HepG2 (cell line): Measurements from ENCODE around the gene CTNND1. TPM values are rescaled to one million over a fixed set of nuclear protein-coding genes. Genes with fewer than 3 reads are reported as not detected.
A peak's percentile ranks its signal among the peaks of the same experiment; 100 is the strongest.

Source experiments
- EHMT2 ChIP-seq: fragments of 200-600 bp; sonication (generic); IDR thresholded peaks from 2 replicates; pipeline ENCODE4 v1.7.0; 2017; ENCODE audit warnings: antibody characterized with exemption, low read depth, low read length, borderline replicate concordance
- JUN ChIP-seq: sonication (generic); formaldehyde crosslinking; IDR thresholded peaks from 2 replicates; pipeline ENCODE4 v1.4.0; 2020; ENCODE audit warnings: mild to moderate bottlenecking, missing genetic modification reagents
- KDM5B ChIP-seq: sonication (generic); formaldehyde crosslinking; IDR thresholded peaks from 2 replicates; pipeline ENCODE4 v1.4.0; 2020; ENCODE audit warnings: missing genetic modification reagents, mild to moderate bottlenecking, borderline replicate concordance
- KLF16 ChIP-seq, 2 experiments: sonication (generic) in 1 of 2; formaldehyde crosslinking in 1 of 2; IDR thresholded peaks; 2 replicates each; pipeline versions ENCODE4 v1.6.1 to v1.8.0; 2016 to 2023; ENCODE audit warnings: missing genetic modification reagents in 2 of 2, missing compliant biosample characterization in 1 of 2
- MEF2D ChIP-seq: sonication (generic); formaldehyde crosslinking; IDR thresholded peaks from 2 replicates; pipeline ENCODE4 v1.5.1; 2020; ENCODE audit warnings: mild to moderate bottlenecking, missing genetic modification reagents
- REXO4 ChIP-seq: sonication (generic); formaldehyde crosslinking; IDR thresholded peaks from 2 replicates; pipeline ENCODE4 v1.8.0; 2022; ENCODE audit warnings: missing genetic modification reagents, mild to moderate bottlenecking, borderline replicate concordance
- SSRP1 ChIP-seq: IDR thresholded peaks from 2 replicates; pipeline ENCODE4 v1.6.1; 2016; ENCODE audit warnings: control low read depth
- ZFY ChIP-seq: sonication (generic); formaldehyde crosslinking; IDR thresholded peaks from 2 replicates; pipeline ENCODE4 v1.4.0; 2020; ENCODE audit warnings: missing genetic modification reagents
- ZNF329 ChIP-seq: sonication (generic); formaldehyde crosslinking; IDR thresholded peaks from 2 replicates; pipeline ENCODE4 v1.9.0; 2021; ENCODE audit warnings: low read depth, mild to moderate bottlenecking, missing genetic modification reagents
- ZNF766 ChIP-seq: sonication (generic); formaldehyde crosslinking; IDR thresholded peaks from 2 replicates; pipeline ENCODE4 v1.5.0; 2020; ENCODE audit warnings: missing genetic modification reagents, borderline replicate concordance
- ZSCAN20 ChIP-seq: sonication (generic); formaldehyde crosslinking; IDR thresholded peaks from 2 replicates; pipeline ENCODE4 v1.4.0; 2020; ENCODE audit warnings: missing genetic modification reagents, mild to moderate bottlenecking, borderline replicate concordance
- ZSCAN9 ChIP-seq: IDR thresholded peaks from 2 replicates; pipeline ENCODE4 v1.6.1; 2016; ENCODE audit warnings: borderline replicate concordance
- polyA plus RNA-seq, 8 experiments: library from polyadenylated mRNA; depleted of rRNA in 3 of 8; stranded (reverse) in 7 of 8; unstranded in 1 of 8; fragments of >200 nt; fragmentation: Illumina TruSeq in 4 of 8; extraction: Trizol in 4 of 8; gene quantifications; 2 replicates each; pipeline versions ENCODE4 v1.2.1 to v1.2.3, GENCODE V29; 2011 to 2016; ENCODE audit warnings: low read depth in 4 of 8, missing spikeins in 1 of 8, mixed read lengths in 1 of 8; ENCODE audit not compliant: insufficient read depth in 1 of 8
- total RNA-seq, 5 experiments: library from RNA; depleted of rRNA; stranded (reverse); fragments of >200 nt; fragmentation: Illumina TruSeq; extraction: Trizol; gene quantifications; 2 replicates each; pipeline ENCODE4 v1.2.3, GENCODE V29; 2016; ENCODE audit warnings: low read depth in 1 of 5
- TF ChIP-seq, protein P1 (sequence below): sonication (generic); formaldehyde crosslinking; IDR thresholded peaks from 2 replicates; pipeline ENCODE4 v1.5.0; 2020; ENCODE audit warnings: mild to moderate bottlenecking, missing genetic modification reagents
- TF ChIP-seq, protein P2 (sequence below): sonication (generic); formaldehyde crosslinking; IDR thresholded peaks from 2 replicates; pipeline ENCODE4 v1.4.0; 2020; ENCODE audit warnings: missing genetic modification reagents
- TF ChIP-seq, protein P3 (sequence below), 2 experiments: sonication (generic) in 1 of 2; formaldehyde crosslinking in 1 of 2; IDR thresholded peaks; 2 replicates each; pipeline versions ENCODE4 v1.5.1 to v1.6.1; 2011 to 2020; ENCODE audit warnings: borderline replicate concordance in 1 of 2, low read depth in 1 of 2, low read length in 1 of 2, mild to moderate bottlenecking in 1 of 2, missing genetic modification reagents in 1 of 2, moderate library complexity in 1 of 2
- TF ChIP-seq, protein P4 (sequence below): IDR thresholded peaks from 2 replicates; pipeline ENCODE4 v1.4.0; 2020; ENCODE audit warnings: mild to moderate bottlenecking, missing genetic modification reagents

CTNND1 gene
- total and polyA plus RNA-seq, 2 of the 13 experiments (the other 11 are each of a cell fraction or from before 2014, with no cell fraction given), result 117 to 128 TPM

DNA sequence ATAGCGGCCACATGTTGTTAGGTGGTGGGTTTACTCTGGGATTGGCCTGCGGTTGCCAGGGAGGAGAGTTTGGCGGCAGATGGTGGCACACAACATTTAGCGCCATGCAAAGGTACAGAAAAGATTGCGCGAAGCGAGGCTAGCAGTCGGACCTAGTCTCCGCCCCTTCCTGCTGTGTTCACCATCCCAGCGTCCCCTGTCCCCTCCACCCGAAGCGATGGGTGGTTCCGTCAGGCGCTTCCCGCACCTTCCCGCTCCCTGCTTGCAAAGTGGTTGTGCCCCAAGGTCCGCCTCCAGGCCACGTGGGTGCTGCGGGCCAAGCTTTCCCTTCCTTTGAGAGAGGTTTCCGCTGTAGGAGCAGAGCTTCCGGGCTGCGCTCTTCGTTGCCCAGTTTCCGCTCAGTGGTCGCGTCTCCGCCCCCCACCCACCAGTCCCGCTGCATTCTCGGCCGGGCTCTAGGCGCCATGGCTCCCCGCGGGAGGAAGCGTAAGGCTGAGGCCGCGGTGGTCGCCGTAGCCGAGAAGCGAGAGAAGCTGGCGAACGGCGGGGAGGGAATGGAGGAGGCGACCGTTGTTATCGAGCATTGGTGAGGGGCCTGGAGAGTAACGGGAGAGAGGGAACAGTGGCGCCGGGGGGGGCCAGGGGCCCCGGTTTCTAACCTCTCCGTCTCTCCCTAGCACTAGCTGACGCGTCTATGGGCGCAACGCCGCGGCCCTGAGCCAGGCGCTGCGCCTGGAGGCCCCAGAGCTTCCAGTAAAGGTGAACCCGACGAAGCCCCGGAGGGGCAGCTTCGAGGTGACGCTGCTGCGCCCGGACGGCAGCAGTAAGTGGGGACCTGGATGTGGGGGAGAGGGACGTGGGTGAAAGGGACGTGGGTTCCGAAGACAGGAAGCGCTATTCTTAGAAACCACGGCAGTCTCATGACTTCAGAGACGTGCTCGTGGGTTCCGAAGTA, 20.2 kb upstream of the CTNND1 start, which contains the start of gene SELENOH (continued):
- no peak for TF ChIP-seq EHMT2
- TF ChIP-seq KDM5B (CRISPR knock-in tag), result peak; percentile 44; the same call in 1 of the 2 replicates
- TF ChIP-seq ZNF329, result no peak
- TF ChIP-seq ZNF766 (CRISPR knock-in tag), result no peak
- no peak for TF ChIP-seq REXO4 (CRISPR knock-in tag)
- no peak for TF ChIP-seq JUN
- TF ChIP-seq, protein P1, sequence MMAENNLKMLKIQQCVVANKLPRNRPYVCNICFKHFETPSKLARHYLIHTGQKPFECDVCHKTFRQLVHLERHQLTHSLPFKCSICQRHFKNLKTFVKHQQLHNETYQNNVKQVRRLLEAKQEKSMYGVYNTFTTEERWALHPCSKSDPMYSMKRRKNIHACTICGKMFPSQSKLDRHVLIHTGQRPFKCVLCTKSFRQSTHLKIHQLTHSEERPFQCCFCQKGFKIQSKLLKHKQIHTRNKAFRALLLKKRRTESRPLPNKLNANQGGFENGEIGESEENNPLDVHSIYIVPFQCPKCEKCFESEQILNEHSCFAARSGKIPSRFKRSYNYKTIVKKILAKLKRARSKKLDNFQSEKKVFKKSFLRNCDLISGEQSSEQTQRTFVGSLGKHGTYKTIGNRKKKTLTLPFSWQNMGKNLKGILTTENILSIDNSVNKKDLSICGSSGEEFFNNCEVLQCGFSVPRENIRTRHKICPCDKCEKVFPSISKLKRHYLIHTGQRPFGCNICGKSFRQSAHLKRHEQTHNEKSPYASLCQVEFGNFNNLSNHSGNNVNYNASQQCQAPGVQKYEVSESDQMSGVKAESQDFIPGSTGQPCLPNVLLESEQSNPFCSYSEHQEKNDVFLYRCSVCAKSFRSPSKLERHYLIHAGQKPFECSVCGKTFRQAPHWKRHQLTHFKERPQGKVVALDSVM (CRISPR knock-in tag), result 0 out of 2 replicates have a peak, but pooled peaks have one; percentile 9
- no peak for TF ChIP-seq MEF2D (CRISPR knock-in tag)
- TF ChIP-seq, protein P2, sequence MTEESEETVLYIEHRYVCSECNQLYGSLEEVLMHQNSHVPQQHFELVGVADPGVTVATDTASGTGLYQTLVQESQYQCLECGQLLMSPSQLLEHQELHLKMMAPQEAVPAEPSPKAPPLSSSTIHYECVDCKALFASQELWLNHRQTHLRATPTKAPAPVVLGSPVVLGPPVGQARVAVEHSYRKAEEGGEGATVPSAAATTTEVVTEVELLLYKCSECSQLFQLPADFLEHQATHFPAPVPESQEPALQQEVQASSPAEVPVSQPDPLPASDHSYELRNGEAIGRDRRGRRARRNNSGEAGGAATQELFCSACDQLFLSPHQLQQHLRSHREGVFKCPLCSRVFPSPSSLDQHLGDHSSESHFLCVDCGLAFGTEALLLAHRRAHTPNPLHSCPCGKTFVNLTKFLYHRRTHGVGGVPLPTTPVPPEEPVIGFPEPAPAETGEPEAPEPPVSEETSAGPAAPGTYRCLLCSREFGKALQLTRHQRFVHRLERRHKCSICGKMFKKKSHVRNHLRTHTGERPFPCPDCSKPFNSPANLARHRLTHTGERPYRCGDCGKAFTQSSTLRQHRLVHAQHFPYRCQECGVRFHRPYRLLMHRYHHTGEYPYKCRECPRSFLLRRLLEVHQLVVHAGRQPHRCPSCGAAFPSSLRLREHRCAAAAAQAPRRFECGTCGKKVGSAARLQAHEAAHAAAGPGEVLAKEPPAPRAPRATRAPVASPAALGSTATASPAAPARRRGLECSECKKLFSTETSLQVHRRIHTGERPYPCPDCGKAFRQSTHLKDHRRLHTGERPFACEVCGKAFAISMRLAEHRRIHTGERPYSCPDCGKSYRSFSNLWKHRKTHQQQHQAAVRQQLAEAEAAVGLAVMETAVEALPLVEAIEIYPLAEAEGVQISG (CRISPR knock-in tag), result peak; percentile 93
- TF ChIP-seq ZFY (CRISPR knock-in tag), result peak; percentile 71
- TF ChIP-seq, protein P3, sequence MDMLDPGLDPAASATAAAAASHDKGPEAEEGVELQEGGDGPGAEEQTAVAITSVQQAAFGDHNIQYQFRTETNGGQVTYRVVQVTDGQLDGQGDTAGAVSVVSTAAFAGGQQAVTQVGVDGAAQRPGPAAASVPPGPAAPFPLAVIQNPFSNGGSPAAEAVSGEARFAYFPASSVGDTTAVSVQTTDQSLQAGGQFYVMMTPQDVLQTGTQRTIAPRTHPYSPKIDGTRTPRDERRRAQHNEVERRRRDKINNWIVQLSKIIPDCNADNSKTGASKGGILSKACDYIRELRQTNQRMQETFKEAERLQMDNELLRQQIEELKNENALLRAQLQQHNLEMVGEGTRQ (IDR thresholded peaks at IDR 0.05; ENCODE audit: low read depth, low read length), result 0 out of 2 replicates have a peak, but pooled peaks have one; percentile 52
- TF ChIP-seq, protein P3 (CRISPR knock-in tag; IDR thresholded peaks at IDR 0.05; ENCODE audit: borderline replicate concordance), result peak; percentile 83; the same call in 1 of the 2 replicates
- TF ChIP-seq ZSCAN20 (CRISPR knock-in tag), result no peak
- peak in 1 of 2 experiments; percentile 85; a peak in 2 of 4 replicates for TF ChIP-seq KLF16 (CRISPR knock-in tag; IDR thresholded peaks at IDR 0.05)
- TF ChIP-seq ZSCAN9, result no peak
- no peak; the same call in 1 of the 2 replicates for TF ChIP-seq SSRP1 (CRISPR knock-in tag)
- TF ChIP-seq, protein P4, sequence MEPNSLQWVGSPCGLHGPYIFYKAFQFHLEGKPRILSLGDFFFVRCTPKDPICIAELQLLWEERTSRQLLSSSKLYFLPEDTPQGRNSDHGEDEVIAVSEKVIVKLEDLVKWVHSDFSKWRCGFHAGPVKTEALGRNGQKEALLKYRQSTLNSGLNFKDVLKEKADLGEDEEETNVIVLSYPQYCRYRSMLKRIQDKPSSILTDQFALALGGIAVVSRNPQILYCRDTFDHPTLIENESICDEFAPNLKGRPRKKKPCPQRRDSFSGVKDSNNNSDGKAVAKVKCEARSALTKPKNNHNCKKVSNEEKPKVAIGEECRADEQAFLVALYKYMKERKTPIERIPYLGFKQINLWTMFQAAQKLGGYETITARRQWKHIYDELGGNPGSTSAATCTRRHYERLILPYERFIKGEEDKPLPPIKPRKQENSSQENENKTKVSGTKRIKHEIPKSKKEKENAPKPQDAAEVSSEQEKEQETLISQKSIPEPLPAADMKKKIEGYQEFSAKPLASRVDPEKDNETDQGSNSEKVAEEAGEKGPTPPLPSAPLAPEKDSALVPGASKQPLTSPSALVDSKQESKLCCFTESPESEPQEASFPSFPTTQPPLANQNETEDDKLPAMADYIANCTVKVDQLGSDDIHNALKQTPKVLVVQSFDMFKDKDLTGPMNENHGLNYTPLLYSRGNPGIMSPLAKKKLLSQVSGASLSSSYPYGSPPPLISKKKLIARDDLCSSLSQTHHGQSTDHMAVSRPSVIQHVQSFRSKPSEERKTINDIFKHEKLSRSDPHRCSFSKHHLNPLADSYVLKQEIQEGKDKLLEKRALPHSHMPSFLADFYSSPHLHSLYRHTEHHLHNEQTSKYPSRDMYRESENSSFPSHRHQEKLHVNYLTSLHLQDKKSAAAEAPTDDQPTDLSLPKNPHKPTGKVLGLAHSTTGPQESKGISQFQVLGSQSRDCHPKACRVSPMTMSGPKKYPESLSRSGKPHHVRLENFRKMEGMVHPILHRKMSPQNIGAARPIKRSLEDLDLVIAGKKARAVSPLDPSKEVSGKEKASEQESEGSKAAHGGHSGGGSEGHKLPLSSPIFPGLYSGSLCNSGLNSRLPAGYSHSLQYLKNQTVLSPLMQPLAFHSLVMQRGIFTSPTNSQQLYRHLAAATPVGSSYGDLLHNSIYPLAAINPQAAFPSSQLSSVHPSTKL, result 0 out of 2 replicates have a peak, but pooled peaks have one; percentile 25
